GM23338 (cell line): ENCODE results near the gene APOL2. TPM values are rescaled to one million over a fixed set of nuclear protein-coding genes. Genes with fewer than 3 reads are reported as not detected.

Experiments
- ATAC-seq: fragments of 200-7000 bp; cut with Tn5 transposase; 3 replicates; pipeline ENCODE4 v1.9.1; 2020
- DNase-seq: peaks from one replicate; pipeline ENCODE4 v3.0.0-alpha.2; 2015; ENCODE audit warnings: low spot score
- H2AFZ ChIP-seq: fragments of 200-600 bp; sonication (generic); 2 replicates; pipeline ENCODE4 v1.8.0; 2016; ENCODE audit warnings: antibody characterized with exemption, mild to moderate bottlenecking, moderate library complexity
- H3F3A ChIP-seq: fragments of 200-600 bp; sonication (generic); replicated peaks from 2 replicates; pipeline ENCODE4 v1.8.0; 2017; ENCODE audit warnings: antibody characterized with exemption, mixed run types, low read depth
- H3K27ac ChIP-seq: fragments of 200-600 bp; sonication (generic); 2 replicates; pipeline ENCODE4 v1.6.1; 2016; ENCODE audit warnings: low read depth
- H3K27me3 ChIP-seq: fragments of 200-600 bp; sonication (generic); 2 replicates; pipeline ENCODE4 v1.8.0; 2016; ENCODE audit warnings: mild to moderate bottlenecking, mixed run types, moderate library complexity; ENCODE audit not compliant: insufficient read depth
- H3K36me3 ChIP-seq: fragments of 200-600 bp; sonication (generic); 2 replicates; pipeline ENCODE4 v1.8.0; 2016; ENCODE audit warnings: mild to moderate bottlenecking; ENCODE audit not compliant: insufficient read depth
- H3K4me1 ChIP-seq: fragments of 200-600 bp; sonication (generic); 2 replicates; pipeline ENCODE4 v1.8.0; 2016; ENCODE audit warnings: mild to moderate bottlenecking, moderate library complexity; ENCODE audit not compliant: insufficient read depth
- H3K4me2 ChIP-seq: fragments of 200-600 bp; sonication (generic); 2 replicates; pipeline ENCODE4 v1.7.1; 2017; ENCODE audit warnings: mixed run types
- H3K4me3 ChIP-seq: fragments of 200-600 bp; sonication (generic); 2 replicates; pipeline ENCODE4 v1.6.1; 2016; ENCODE audit warnings: mixed run types
- H3K79me2 ChIP-seq: fragments of 200-600 bp; sonication (generic); replicated peaks from 2 replicates; pipeline ENCODE4 v1.8.0; 2017; ENCODE audit warnings: mild to moderate bottlenecking; ENCODE audit not compliant: insufficient read depth
- H3K9me2 ChIP-seq: fragments of 200-600 bp; sonication (generic); 2 replicates; pipeline ENCODE4 v1.8.0; 2017; ENCODE audit not compliant: insufficient read depth
- H4K20me1 ChIP-seq: fragments of 200-600 bp; sonication (generic); replicated peaks from 2 replicates; pipeline ENCODE4 v1.8.0; 2017; ENCODE audit warnings: mild to moderate bottlenecking; ENCODE audit not compliant: insufficient read depth
- H3K27ac Mint-ChIP-seq: 2 replicates; pipeline ENCODE4 v1.8.0; 2020; ENCODE audit warnings: inconsistent platforms, mild to moderate bottlenecking, moderate library complexity, mixed read lengths
- H3K27me3 Mint-ChIP-seq: 3 replicates; pipeline ENCODE4 v1.8.0; 2022; ENCODE audit warnings: low read depth, mild to moderate bottlenecking, moderate library complexity, mixed read lengths, inconsistent platforms; ENCODE audit not compliant: insufficient read depth, poor library complexity
- H3K36me3 Mint-ChIP-seq: 3 replicates; pipeline ENCODE4 v1.8.0; 2021; ENCODE audit warnings: low read depth, mild to moderate bottlenecking, inconsistent platforms, moderate library complexity, mixed read lengths
- H3K4me1 Mint-ChIP-seq: 3 replicates; pipeline ENCODE4 v1.8.0; 2020; ENCODE audit warnings: mild to moderate bottlenecking, inconsistent platforms, mixed read lengths
- H3K4me3 Mint-ChIP-seq: 3 replicates; pipeline ENCODE4 v1.8.0; 2021; ENCODE audit warnings: moderate library complexity, mild to moderate bottlenecking, inconsistent platforms, mixed read lengths
- H3K9me3 Mint-ChIP-seq: 3 replicates; pipeline ENCODE4 v1.8.0; 2020; ENCODE audit warnings: moderate library complexity, mild to moderate bottlenecking, inconsistent platforms, mixed read lengths
- EZH2phosphoT487 ChIP-seq: fragments of 200-600 bp; sonication (generic); IDR thresholded peaks from one replicate; pipeline ENCODE4 v1.8.1; 2018; ENCODE audit warnings: antibody characterized with exemption; ENCODE audit not compliant: unreplicated experiment
- JUNB ChIP-seq: IDR thresholded peaks from one replicate; pipeline ENCODE4 v1.6.1; 2016; ENCODE audit warnings: antibody characterized with exemption; ENCODE audit not compliant: unreplicated experiment
- NANOG ChIP-seq: IDR thresholded peaks from 2 replicates; pipeline ENCODE4 v1.6.1; 2016; ENCODE audit warnings: antibody characterized with exemption, borderline replicate concordance
- POLR2AphosphoS5 ChIP-seq: IDR thresholded peaks from 2 replicates; pipeline ENCODE4 v1.6.1; 2016; ENCODE audit warnings: antibody characterized with exemption, low read depth
- STAT1 ChIP-seq: IDR thresholded peaks from one replicate; pipeline ENCODE4 v1.6.1; 2016; ENCODE audit warnings: antibody characterized with exemption; ENCODE audit not compliant: unreplicated experiment
- ZNF114 ChIP-seq: fragments of 250-450 bp; sonication (Bioruptor Pico); IDR thresholded peaks from 2 replicates; pipeline ENCODE4 v1.5.0; 2020; ENCODE audit warnings: mild to moderate bottlenecking, moderate library complexity
- ZNF331 ChIP-seq: fragments of 250-450 bp; sonication (Bioruptor Pico); IDR thresholded peaks from 2 replicates; pipeline ENCODE4 v1.5.0; 2020; ENCODE audit warnings: low read depth, mild to moderate bottlenecking, moderate library complexity
- polyA plus RNA-seq: library from polyadenylated mRNA; unstranded; fragments of >200 nt; fragmentation: Nextera tagmentation; extraction: Ambion mirVana; gene quantifications from 2 replicates; pipeline ENCODE4 v1.2.1, GENCODE V29; 2016
- total RNA-seq: library from RNA; depleted of rRNA; stranded (reverse); fragments of >200 nt; shearing (Covaris generic); gene quantifications from 2 replicates; pipeline ENCODE4 v1.2.3, GENCODE V29; 2014
- TF ChIP-seq, protein P1 (sequence below): IDR thresholded peaks from one replicate; pipeline ENCODE4 v1.6.1; 2018; ENCODE audit warnings: antibody characterized with exemption; ENCODE audit not compliant: unreplicated experiment
- TF ChIP-seq, protein P2 (sequence below), 2 experiments: fragments of 200-600 bp in 1 of 2; sonication (generic) in 1 of 2; conservative IDR thresholded peaks; 2 replicates each; pipeline versions ENCODE4 v1.5.1 to v1.6.1; 2016 to 2017; ENCODE audit warnings: antibody characterized with exemption in 2 of 2, low read depth in 2 of 2, mild to moderate bottlenecking in 2 of 2, moderate library complexity in 1 of 2

The APOL2 gene
- total and polyA plus RNA-seq, 2 experiments from 2014 or later = 5.5 to 10.4 TPM

- Mint-ChIP-seq H3K36me3 (peaks cover 19% of the 10 kb centered on the region), H3K9me3 (peaks cover 4% of the 10 kb centered on the region), H3K4me3 (no peak overlapping the region), H3K27me3 (peaks cover 15% of the 10 kb centered on the region), H3K27ac (no peak overlapping the region; the same call in 1 of the 2 replicates), H3K4me1 (peaks cover 26% of the 10 kb centered on the region)
- H3K36me3 ChIP-seq = no peaks in the 10 kb centered on the region
- H3K4me2 ChIP-seq = no peak overlapping the region
- no peak for ATAC-seq
- H2AFZ ChIP-seq = no peak overlapping the region
- H3K9me2 ChIP-seq = no peaks in the 10 kb centered on the region
- no peak overlapping the region for H3K27ac ChIP-seq
- H3K4me1 ChIP-seq = peaks cover 8% of the 10 kb centered on the region
- no peaks in the 10 kb centered on the region for H3F3A ChIP-seq
- no peak for TF ChIP-seq POLR2AphosphoS5
- TF ChIP-seq ZNF114 (CRISPR knock-in tag) = no peak
- TF ChIP-seq NANOG = no peak
- no peaks in the 10 kb centered on the region for H3K27me3 ChIP-seq
- no peak for DNase-seq
- no peaks in the 10 kb centered on the region; the same call in 1 of the 2 replicates for H3K79me2 ChIP-seq
- no peak overlapping the region for H3K4me3 ChIP-seq
- no peaks in the 10 kb centered on the region for H4K20me1 ChIP-seq
These were observed 3.7 kb downstream of the APOL2 start for GRCh38 chr22:36235585-36235984.

GRCh38 chr22:36234919-36235318 is 4.4 kb downstream of the APOL2 start:
- peaks cover 19% of the 10 kb centered on the region for H3K36me3 Mint-ChIP-seq
- Histone ChIP-seq H4K20me1 (no peaks in the 10 kb centered on the region), H3F3A (no peaks in the 10 kb centered on the region), H3K27me3 (no peaks in the 10 kb centered on the region), H3K36me3 (no peaks in the 10 kb centered on the region), H2AFZ (no peak overlapping the region), H3K9me2 (no peaks in the 10 kb centered on the region), H3K79me2 (no peaks in the 10 kb centered on the region; the same call in 1 of the 2 replicates), H3K4me2 (no peak overlapping the region), H3K27ac (no peak overlapping the region), H3K4me3 (no peak overlapping the region), H3K4me1 (peaks cover 8% of the 10 kb centered on the region)
- H3K4me1 Mint-ChIP-seq = peaks cover 24% of the 10 kb centered on the region
- no peak overlapping the region; the same call in 1 of the 2 replicates for H3K27ac Mint-ChIP-seq
- DNase-seq (no peak), ATAC-seq (no peak)
- peaks cover 4% of the 10 kb centered on the region for H3K9me3 Mint-ChIP-seq
- no peak overlapping the region for H3K4me3 Mint-ChIP-seq
- peaks cover 15% of the 10 kb centered on the region for H3K27me3 Mint-ChIP-seq
- TF ChIP-seq, protein P1, sequence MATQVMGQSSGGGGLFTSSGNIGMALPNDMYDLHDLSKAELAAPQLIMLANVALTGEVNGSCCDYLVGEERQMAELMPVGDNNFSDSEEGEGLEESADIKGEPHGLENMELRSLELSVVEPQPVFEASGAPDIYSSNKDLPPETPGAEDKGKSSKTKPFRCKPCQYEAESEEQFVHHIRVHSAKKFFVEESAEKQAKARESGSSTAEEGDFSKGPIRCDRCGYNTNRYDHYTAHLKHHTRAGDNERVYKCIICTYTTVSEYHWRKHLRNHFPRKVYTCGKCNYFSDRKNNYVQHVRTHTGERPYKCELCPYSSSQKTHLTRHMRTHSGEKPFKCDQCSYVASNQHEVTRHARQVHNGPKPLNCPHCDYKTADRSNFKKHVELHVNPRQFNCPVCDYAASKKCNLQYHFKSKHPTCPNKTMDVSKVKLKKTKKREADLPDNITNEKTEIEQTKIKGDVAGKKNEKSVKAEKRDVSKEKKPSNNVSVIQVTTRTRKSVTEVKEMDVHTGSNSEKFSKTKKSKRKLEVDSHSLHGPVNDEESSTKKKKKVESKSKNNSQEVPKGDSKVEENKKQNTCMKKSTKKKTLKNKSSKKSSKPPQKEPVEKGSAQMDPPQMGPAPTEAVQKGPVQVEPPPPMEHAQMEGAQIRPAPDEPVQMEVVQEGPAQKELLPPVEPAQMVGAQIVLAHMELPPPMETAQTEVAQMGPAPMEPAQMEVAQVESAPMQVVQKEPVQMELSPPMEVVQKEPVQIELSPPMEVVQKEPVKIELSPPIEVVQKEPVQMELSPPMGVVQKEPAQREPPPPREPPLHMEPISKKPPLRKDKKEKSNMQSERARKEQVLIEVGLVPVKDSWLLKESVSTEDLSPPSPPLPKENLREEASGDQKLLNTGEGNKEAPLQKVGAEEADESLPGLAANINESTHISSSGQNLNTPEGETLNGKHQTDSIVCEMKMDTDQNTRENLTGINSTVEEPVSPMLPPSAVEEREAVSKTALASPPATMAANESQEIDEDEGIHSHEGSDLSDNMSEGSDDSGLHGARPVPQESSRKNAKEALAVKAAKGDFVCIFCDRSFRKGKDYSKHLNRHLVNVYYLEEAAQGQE = no peak
- TF ChIP-seq, protein P2, sequence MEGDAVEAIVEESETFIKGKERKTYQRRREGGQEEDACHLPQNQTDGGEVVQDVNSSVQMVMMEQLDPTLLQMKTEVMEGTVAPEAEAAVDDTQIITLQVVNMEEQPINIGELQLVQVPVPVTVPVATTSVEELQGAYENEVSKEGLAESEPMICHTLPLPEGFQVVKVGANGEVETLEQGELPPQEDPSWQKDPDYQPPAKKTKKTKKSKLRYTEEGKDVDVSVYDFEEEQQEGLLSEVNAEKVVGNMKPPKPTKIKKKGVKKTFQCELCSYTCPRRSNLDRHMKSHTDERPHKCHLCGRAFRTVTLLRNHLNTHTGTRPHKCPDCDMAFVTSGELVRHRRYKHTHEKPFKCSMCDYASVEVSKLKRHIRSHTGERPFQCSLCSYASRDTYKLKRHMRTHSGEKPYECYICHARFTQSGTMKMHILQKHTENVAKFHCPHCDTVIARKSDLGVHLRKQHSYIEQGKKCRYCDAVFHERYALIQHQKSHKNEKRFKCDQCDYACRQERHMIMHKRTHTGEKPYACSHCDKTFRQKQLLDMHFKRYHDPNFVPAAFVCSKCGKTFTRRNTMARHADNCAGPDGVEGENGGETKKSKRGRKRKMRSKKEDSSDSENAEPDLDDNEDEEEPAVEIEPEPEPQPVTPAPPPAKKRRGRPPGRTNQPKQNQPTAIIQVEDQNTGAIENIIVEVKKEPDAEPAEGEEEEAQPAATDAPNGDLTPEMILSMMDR (conservative IDR thresholded peaks at IDR 0.05; ENCODE audit: low read depth in 2 of 2) = no peak
- no peak for TF ChIP-seq EZH2phosphoT487
- TF ChIP-seq ZNF331 = no peak
- no peak for TF ChIP-seq NANOG
- no peak for TF ChIP-seq STAT1
- TF ChIP-seq ZNF114 (CRISPR knock-in tag) = no peak
- TF ChIP-seq JUNB = no peak
